Measurements from ENCODE around the gene TAF1D.
"Not testable (repeated sequence)": the region's sequence is repeated elsewhere in the genome, so short reads cannot be mapped to it uniquely, and the experiment has no call there.

TAF1D gene

GRCh38 chr11:93746101-93746500, 4.8 kb upstream of the TAF1D start:
- DNase-seq = no peak

- DNase-seq = not testable (repeated sequence)
Observed at GRCh38 chr11:93745005-93745755, 3.9 kb upstream of the TAF1D start.

GRCh38 chr11:93744669-93745004, 3.3 kb upstream of the TAF1D start:
- DNase-seq = no peak

GRCh38 chr11:93743291-93743690, 2.0 kb upstream of the TAF1D start:
- DNase-seq = no peak

- peak; percentile 30 for DNase-seq
Observed at GRCh38 chr11:93741882-93742226, 559 bp upstream of the TAF1D start.

GRCh38 chr11:93740730-93741093, 583 bp downstream of the TAF1D start:
- DNase-seq = peak; percentile 4

GRCh38 chr11:93740031-93740729, 1.1 kb downstream of the TAF1D start:
- DNase-seq = no peak

- no peak for DNase-seq
Observed at GRCh38 chr11:93738647-93739081, 2.6 kb downstream of the TAF1D start.

- no peak for DNase-seq
Observed at GRCh38 chr11:93737904-93738612, 3.2 kb downstream of the TAF1D start.

- DNase-seq = no peak
Observed at GRCh38 chr11:93736129-93736528, 5.2 kb downstream of the TAF1D start.

GRCh38 chr11:93735627-93736026, 5.7 kb downstream of the TAF1D start:
- DNase-seq = no peak

GRCh38 chr11:93734427-93735222, 6.7 kb downstream of the TAF1D start:
- DNase-seq = no peak

GRCh38 chr11:93733474-93733873, 7.8 kb downstream of the TAF1D start:
- no peak for DNase-seq

- DNase-seq = no peak
Observed at GRCh38 chr11:93732237-93732892, 8.9 kb downstream of the TAF1D start.

GRCh38 chr11:93730108-93731107, 10.9 kb downstream of the TAF1D start:
- DNase-seq = no peak

GRCh38 chr11:93729129-93729616, 12.1 kb downstream of the TAF1D start:
- no peak for DNase-seq

GRCh38 chr11:93728792-93729128, 12.5 kb downstream of the TAF1D start:
- DNase-seq = no peak

GRCh38 chr11:93727985-93728791, 13.1 kb downstream of the TAF1D start:
- no peak for DNase-seq

- no peak for DNase-seq
Observed at GRCh38 chr11:93724089-93724488, 17.2 kb downstream of the TAF1D start.

GRCh38 chr11:93720522-93720921, 20.8 kb downstream of the TAF1D start:
- DNase-seq = no peak
